Lower leg skin (tissue), 4 donors: ENCODE results near the gene DLX3. TPM values are rescaled to one million over a fixed set of nuclear protein-coding genes. Genes with fewer than 3 reads are reported as not detected.
A peak's percentile ranks its signal among the peaks of the same experiment; 100 is the strongest.

Source experiments
- DNase-seq, 2 donors: peaks; one replicate each; pipeline ENCODE4 v3.0.0-alpha.2; 2019; ENCODE audit warnings: low spot score in 2 of 2
- H3K4me3 ChIP-seq: fragments of 200-600 bp; sonication (generic); 2 replicates; pipeline ENCODE4 v1.5.1; 2017; ENCODE audit warnings: mild to moderate bottlenecking, low read depth; ENCODE audit not compliant: poor library complexity, severe bottlenecking
- CTCF ChIP-seq, 3 donors: fragments of 450-650 bp; IDR thresholded peaks; one replicate each; pipeline ENCODE4 v1.5.1; 2016; ENCODE audit warnings: antibody characterized with exemption in 3 of 3, mild to moderate bottlenecking in 3 of 3, moderate library complexity in 2 of 3
- POLR2A ChIP-seq, 2 donors: fragments of 450-650 bp; IDR thresholded peaks; one replicate each; pipeline ENCODE4 v1.6.1; 2016 to 2017; ENCODE audit warnings: antibody characterized with exemption in 2 of 2, mild to moderate bottlenecking in 1 of 2, moderate library complexity in 1 of 2
- WGBS, 2 donors: methylation state at CpG; one replicate each; pipeline ENCODE4 v1.1.5; 2018; 5-methylcytosine and 5-hydroxymethylcytosine counted together
- intact Hi-C: fragments of 100-400 bp; cut with DNase I; formaldehyde crosslinking; loops from one replicate; pipeline ENCODE4 v1.15.0; 2023; ENCODE audit warnings: low total_unique reads
- total RNA-seq, 4 donors: library from RNA; depleted of rRNA; stranded (reverse); fragments of >200 nt; gene quantifications; one replicate each; pipeline ENCODE4 v1.1.0, GENCODE V29; 2016

Gene DLX3
- total RNA-seq, 4 donors from 2014 or later, result 28.8 to 36.5 (median 29.9) TPM

GRCh38 chr17:49996495-49997300 is 1.7 kb upstream of the DLX3 start:
- 0 to 2% methylated on average over 26 to 48 of the region's 58 CpGs for WGBS, 2 donors
- peak in 1 of 3 donors; percentile 82 for TF ChIP-seq CTCF (IDR thresholded peaks at IDR 0.05)
- TF ChIP-seq POLR2A (IDR thresholded peaks at IDR 0.05), result no peak
- peak in 1 of 2 donors; percentile 92 for DNase-seq
- intact Hi-C loops, result loop anchor here (5.0 kb wide), 3 partner anchors 114 to 424 kb away; no protein-coding TSS in a partner anchor
- no peak overlapping the region for H3K4me3 ChIP-seq

GRCh38 chr17:49996121-49996494 is 1.1 kb upstream of the DLX3 start:
- intact Hi-C loops, result loop anchor here (5.0 kb wide), 3 partner anchors 114 to 424 kb away; no protein-coding TSS in a partner anchor
- no peak overlapping the region for H3K4me3 ChIP-seq
- WGBS, 2 donors, result 40 to 41% methylated on average over 7 of the region's 7 CpGs
- peak in 1 of 2 donors; percentile 78 for DNase-seq
- no peak for TF ChIP-seq CTCF (IDR thresholded peaks at IDR 0.05)
- no peak for TF ChIP-seq POLR2A (IDR thresholded peaks at IDR 0.05)

- DNase-seq, result peak in 1 of 2 donors; percentile 86
- 3% methylated on average over 50 of the region's 50 CpGs for WGBS, 2 donors
- TF ChIP-seq POLR2A (IDR thresholded peaks at IDR 0.05) (no peak), CTCF (IDR thresholded peaks at IDR 0.05) (no peak)
- H3K4me3 ChIP-seq, result peak overlapping the region; percentile 30
- intact Hi-C loops, result loop anchor here (5.0 kb wide), 4 partner anchors 42 to 422 kb away; no protein-coding TSS in a partner anchor
These were observed 654 bp downstream of the DLX3 start for GRCh38 chr17:49994085-49995054.

- WGBS, 2 donors, result 2 to 4% methylated on average over 40 to 44 of the region's 77 CpGs
- intact Hi-C loops, result loop anchor here (5.0 kb wide), 1 partner anchor 41 kb away; no protein-coding TSS in a partner anchor
- DNase-seq, result peak in 1 of 2 donors; percentile 85
These were observed 1.5 kb downstream of the DLX3 start for GRCh38 chr17:49993423-49994060.

More at GRCh38 chr17:49993423-49994060, 1.5 kb downstream of the DLX3 start:
- peak overlapping the region; percentile 30 for H3K4me3 ChIP-seq
- TF ChIP-seq POLR2A (IDR thresholded peaks at IDR 0.05) (no peak), CTCF (IDR thresholded peaks at IDR 0.05) (no peak)
